ENCODE results near the gene SVOP.
"Not testable (repeated sequence)": the region's sequence is repeated elsewhere in the genome, so short reads cannot be mapped to it uniquely, and the experiment has no call there.

SVOP gene

GRCh38 chr12:109052097-109052413, 31.2 kb upstream of the SVOP start:
- Histone ChIP-seq H2BK120ac (ENCODE audit: insufficient read depth, low read length, poor library complexity) (no peak overlapping the region), H3K4me1 (ENCODE audit: control insufficient read depth in 1 of 2, insufficient read depth in 2 of 2, low read length in 2 of 2) (peaks cover 6% of the 10 kb centered on the region in 2 experiments), H2AK5ac (ENCODE audit: low read length) (no peak overlapping the region), H3K4me3 (ENCODE audit: low read depth, low read length) (no peak overlapping the region), H3K27me3 (ENCODE audit: insufficient read depth, low read length) (no peaks in the 10 kb centered on the region), H3K4ac (ENCODE audit: low read depth, low read length) (peak overlapping the region; percentile 35), H2AFZ (ENCODE audit: insufficient read depth, low read length, poor library complexity) (peak overlapping the region; percentile 95), H3K14ac (ENCODE audit: low read length) (no peak overlapping the region), H3K9me3 (ENCODE audit: insufficient read depth, low read depth, low read length) (no peaks in the 10 kb centered on the region), H3K4me2 (ENCODE audit: low read length) (peak overlapping the region; percentile 95), H2BK12ac (ENCODE audit: low read length) (no peak overlapping the region), H3K79me1 (ENCODE audit: low read length) (peaks cover 5% of the 10 kb centered on the region), H2BK5ac (ENCODE audit: low read depth, low read length, poor library complexity) (no peak overlapping the region), H3K79me2 (ENCODE audit: control insufficient read depth, insufficient read depth, low read length, poor library complexity) (peaks cover 5% of the 10 kb centered on the region), H4K12ac (ENCODE audit: low read depth, low read length) (peak overlapping the region; percentile 89), H3K18ac (ENCODE audit: low read length) (no peak overlapping the region), H3K23ac (ENCODE audit: low read length) (no peak overlapping the region), H3K36me3 (ENCODE audit: control insufficient read depth in 1 of 2, insufficient read depth in 2 of 2, low read length in 2 of 2) (no peaks in the 10 kb centered on the region), H4K8ac (ENCODE audit: low read depth, low read length) (peak overlapping the region; percentile 93), H3K9ac (ENCODE audit: low read length) (peak overlapping the region; percentile 50), H3K27ac (ENCODE audit: low read depth, low read length) (no peak overlapping the region), H4K91ac (ENCODE audit: low read depth, low read length) (no peak overlapping the region)
- no peak for DNase-seq
- no CpG with 5 or more reads among the region's 6 CpGs for WGBS (ENCODE audit: extremely low coverage, insufficient coverage, insufficient read length)

- not testable (repeated sequence) for H2BK5ac ChIP-seq (ENCODE audit: low read depth, low read length, poor library complexity); H3K27ac ChIP-seq (ENCODE audit: low read depth, low read length); H3K79me2 ChIP-seq (ENCODE audit: control insufficient read depth, insufficient read depth, low read length, poor library complexity); H4K91ac ChIP-seq (ENCODE audit: low read depth, low read length); H3K27me3 ChIP-seq (ENCODE audit: insufficient read depth, low read length); H3K9me3 ChIP-seq (ENCODE audit: insufficient read depth, low read depth, low read length); H3K4me1 ChIP-seq (ENCODE audit: control insufficient read depth in 1 of 2, insufficient read depth in 2 of 2, low read length in 2 of 2); H4K12ac ChIP-seq (ENCODE audit: low read depth, low read length); H2BK120ac ChIP-seq (ENCODE audit: insufficient read depth, low read length, poor library complexity); H2AFZ ChIP-seq (ENCODE audit: insufficient read depth, low read length, poor library complexity); H3K79me1 ChIP-seq (ENCODE audit: low read length); H4K8ac ChIP-seq (ENCODE audit: low read depth, low read length); H3K23ac ChIP-seq (ENCODE audit: low read length); H3K14ac ChIP-seq (ENCODE audit: low read length); H2AK5ac ChIP-seq (ENCODE audit: low read length); H2BK12ac ChIP-seq (ENCODE audit: low read length); H3K4me2 ChIP-seq (ENCODE audit: low read length); H3K18ac ChIP-seq (ENCODE audit: low read length); H3K4ac ChIP-seq (ENCODE audit: low read depth, low read length); H3K36me3 ChIP-seq (ENCODE audit: control insufficient read depth in 1 of 2, insufficient read depth in 2 of 2, low read length in 2 of 2); H3K4me3 ChIP-seq (ENCODE audit: low read depth, low read length); H3K9ac ChIP-seq (ENCODE audit: low read length)
- peak in 1 of 2 donors; percentile 13 for DNase-seq
- no CpG with 5 or more reads among the region's 8 CpGs for WGBS (ENCODE audit: extremely low coverage, insufficient coverage, insufficient read length)
These were observed 28.9 kb upstream of the SVOP start for GRCh38 chr12:109049794-109050193.

GRCh38 chr12:109048706-109049105, 27.8 kb upstream of the SVOP start:
- not testable (repeated sequence) for H3K36me3 ChIP-seq (ENCODE audit: control insufficient read depth in 1 of 2, insufficient read depth in 2 of 2, low read length in 2 of 2); H3K4me3 ChIP-seq (ENCODE audit: low read depth, low read length); H2AK5ac ChIP-seq (ENCODE audit: low read length); H3K79me2 ChIP-seq (ENCODE audit: control insufficient read depth, insufficient read depth, low read length, poor library complexity); H2BK120ac ChIP-seq (ENCODE audit: insufficient read depth, low read length, poor library complexity); H4K12ac ChIP-seq (ENCODE audit: low read depth, low read length); H2BK12ac ChIP-seq (ENCODE audit: low read length); H3K9me3 ChIP-seq (ENCODE audit: insufficient read depth, low read depth, low read length); DNase-seq; H4K8ac ChIP-seq (ENCODE audit: low read depth, low read length); H3K79me1 ChIP-seq (ENCODE audit: low read length); H4K91ac ChIP-seq (ENCODE audit: low read depth, low read length); H3K4ac ChIP-seq (ENCODE audit: low read depth, low read length); H3K27me3 ChIP-seq (ENCODE audit: insufficient read depth, low read length); H2BK5ac ChIP-seq (ENCODE audit: low read depth, low read length, poor library complexity); H3K18ac ChIP-seq (ENCODE audit: low read length); H2AFZ ChIP-seq (ENCODE audit: insufficient read depth, low read length, poor library complexity); H3K9ac ChIP-seq (ENCODE audit: low read length); H3K14ac ChIP-seq (ENCODE audit: low read length); H3K23ac ChIP-seq (ENCODE audit: low read length); H3K4me1 ChIP-seq (ENCODE audit: control insufficient read depth in 1 of 2, insufficient read depth in 2 of 2, low read length in 2 of 2); H3K27ac ChIP-seq (ENCODE audit: low read depth, low read length); H3K4me2 ChIP-seq (ENCODE audit: low read length)
- no CpG with 5 or more reads among the region's 3 CpGs for WGBS (ENCODE audit: extremely low coverage, insufficient coverage, insufficient read length)

- no peak overlapping the region for H3K4me3 ChIP-seq (ENCODE audit: low read depth, low read length)
These were observed 26.4 kb upstream of the SVOP start for GRCh38 chr12:109047081-109047805.

More at GRCh38 chr12:109047081-109047805, 26.4 kb upstream of the SVOP start:
- H4K91ac ChIP-seq (ENCODE audit: low read depth, low read length) = no peak overlapping the region
- no peak overlapping the region for H2BK5ac ChIP-seq (ENCODE audit: low read depth, low read length, poor library complexity)
- H3K18ac ChIP-seq (ENCODE audit: low read length) = no peak overlapping the region
- peaks cover 1% of the 10 kb centered on the region for H3K9me3 ChIP-seq (ENCODE audit: insufficient read depth, low read depth, low read length)
- no peaks in the 10 kb centered on the region for H3K27me3 ChIP-seq (ENCODE audit: insufficient read depth, low read length)
- H2AK5ac ChIP-seq (ENCODE audit: low read length) = no peak overlapping the region
- H2BK12ac ChIP-seq (ENCODE audit: low read length) = no peak overlapping the region
- H2BK120ac ChIP-seq (ENCODE audit: insufficient read depth, low read length, poor library complexity) = no peak overlapping the region
- no peaks in the 10 kb centered on the region for H3K4me1 ChIP-seq (ENCODE audit: control insufficient read depth in 1 of 2, insufficient read depth in 2 of 2, low read length in 2 of 2)
- H3K36me3 ChIP-seq (ENCODE audit: control insufficient read depth in 1 of 2, insufficient read depth in 2 of 2, low read length in 2 of 2) = no peaks in the 10 kb centered on the region
- H3K23ac ChIP-seq (ENCODE audit: low read length) = no peak overlapping the region
- no peak overlapping the region for H4K12ac ChIP-seq (ENCODE audit: low read depth, low read length)
- no peak overlapping the region for H3K9ac ChIP-seq (ENCODE audit: low read length)
- H3K4me2 ChIP-seq (ENCODE audit: low read length) = no peak overlapping the region
- no peak overlapping the region for H3K14ac ChIP-seq (ENCODE audit: low read length)
- no peak overlapping the region for H2AFZ ChIP-seq (ENCODE audit: insufficient read depth, low read length, poor library complexity)
- WGBS (ENCODE audit: extremely low coverage, insufficient coverage, insufficient read length) = no CpG with 5 or more reads among the region's 8 CpGs
- no peak overlapping the region for H3K27ac ChIP-seq (ENCODE audit: low read depth, low read length)
- no peak overlapping the region for H4K8ac ChIP-seq (ENCODE audit: low read depth, low read length)
- H3K79me1 ChIP-seq (ENCODE audit: low read length) = no peaks in the 10 kb centered on the region
- no peak overlapping the region for H3K4ac ChIP-seq (ENCODE audit: low read depth, low read length)
- no peak for DNase-seq
- H3K79me2 ChIP-seq (ENCODE audit: control insufficient read depth, insufficient read depth, low read length, poor library complexity) = no peaks in the 10 kb centered on the region
